Natural killer cell treated with Interleukin-12 subunit alpha and Interleukin-12 subunit beta and Interleukin-15 and Interleukin-18, amount 100 ng/mL, for 72 hours (primary cell): ENCODE results near the gene DCDC2. TPM values are rescaled to one million over a fixed set of nuclear protein-coding genes. Genes with fewer than 3 reads are reported as not detected.
"Not testable (repeated sequence)": the region's sequence is repeated elsewhere in the genome, so short reads cannot be mapped to it uniquely, and the experiment has no call there.

ENCODE experiments used
- ATAC-seq, 2 donors: fragments of 150-1000 bp; cut with Tn5 transposase in 1 of 2; sonication (Bioruptor Pico), chemical (Tn5 transposase) in 1 of 2; 2 replicates each; pipeline ENCODE4 v1.10.0; 2021
- DNase-seq: peaks from one replicate; pipeline ENCODE4 v3.0.0; 2022; ENCODE audit warnings: low spot score
- H3K27ac Mint-ChIP-seq, 2 donors: 1 replicate in 1 of 2; 2 replicates in 1 of 2; pipeline ENCODE4 v1.8.0; 2022; ENCODE audit warnings: mixed read lengths in 2 of 2, mild to moderate bottlenecking in 1 of 2, moderate library complexity in 1 of 2
- H3K27me3 Mint-ChIP-seq, 2 donors: 1 replicate in 1 of 2; 2 replicates in 1 of 2; pipeline ENCODE4 v1.8.0; 2022; ENCODE audit warnings: mixed read lengths in 2 of 2
- H3K36me3 Mint-ChIP-seq: one replicate; pipeline ENCODE4 v1.8.0; 2022; ENCODE audit warnings: mixed read lengths
- H3K4me1 Mint-ChIP-seq, 2 donors: 1 replicate in 1 of 2; 2 replicates in 1 of 2; pipeline ENCODE4 v1.8.0; 2022; ENCODE audit warnings: low read depth in 2 of 2, mixed read lengths in 2 of 2, mild to moderate bottlenecking in 1 of 2
- H3K4me3 Mint-ChIP-seq: one replicate; pipeline ENCODE4 v1.8.0; 2022; ENCODE audit warnings: mixed read lengths
- H3K9me3 Mint-ChIP-seq: 2 replicates; pipeline ENCODE4 v1.8.0; 2022; ENCODE audit warnings: mixed read lengths
- total RNA-seq, 2 donors: library from RNA; stranded (reverse); gene quantifications; one replicate each; pipeline ENCODE4 v1.2.3, GENCODE V29; 2022

Gene DCDC2
- total RNA-seq, 2 donors from 2014 or later, result not detected

DNA sequence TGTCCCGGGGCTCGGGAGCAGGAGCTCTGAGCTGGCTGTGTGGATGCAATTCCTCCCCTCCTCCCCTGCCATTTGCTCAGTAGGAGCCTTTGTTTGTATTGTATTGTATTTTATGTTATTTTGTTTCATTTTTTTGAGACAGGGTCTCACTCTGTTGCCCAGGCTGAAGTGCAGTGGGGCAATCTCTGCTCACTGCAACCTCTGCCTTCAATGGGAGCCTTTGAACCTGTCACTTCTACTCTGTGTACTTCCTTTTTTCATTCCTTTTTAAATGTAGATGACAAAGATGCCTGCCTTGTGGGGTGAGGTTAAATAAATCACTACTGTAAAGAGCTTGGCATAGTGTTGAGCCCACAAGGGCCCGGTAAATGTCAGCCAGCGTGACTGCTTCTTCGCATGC is 70.6 kb downstream of the DCDC2 start:
- ATAC-seq (no peak), DNase-seq (no peak)
- Mint-ChIP-seq H3K4me3 (no peak overlapping the region), H3K27me3 (peaks cover 4 to 7% of the 10 kb centered on the region in 2 donors), H3K27ac (no peak overlapping the region), H3K36me3 (no peaks in the 10 kb centered on the region), H3K9me3 (no peaks in the 10 kb centered on the region), H3K4me1 (no peaks in the 10 kb centered on the region)

DNA sequence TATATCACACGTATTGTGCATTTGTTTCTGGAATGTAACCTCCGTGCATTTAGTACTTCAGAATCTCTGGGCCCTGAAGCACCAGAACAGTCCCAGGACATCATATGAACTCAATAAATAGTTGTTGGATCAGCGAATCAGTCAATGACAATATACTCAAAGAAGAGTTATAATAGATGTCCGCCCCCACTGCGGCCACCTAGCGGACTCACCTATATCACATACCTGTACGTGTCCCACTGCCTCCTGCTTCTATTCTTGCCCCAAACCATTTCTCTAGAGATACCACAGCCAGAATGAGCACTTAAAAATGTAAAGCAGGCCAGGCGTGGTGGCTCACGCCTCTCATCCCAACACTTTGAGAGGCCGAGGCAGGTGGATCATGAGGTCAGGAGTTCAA is 73.9 kb downstream of the DCDC2 start:
- no peaks in the 10 kb centered on the region for H3K36me3 Mint-ChIP-seq
- no peak overlapping the region for H3K4me3 Mint-ChIP-seq
- H3K27ac Mint-ChIP-seq, result no peak overlapping the region
- DNase-seq, result no peak
- no peaks in the 10 kb centered on the region for H3K4me1 Mint-ChIP-seq
- H3K27me3 Mint-ChIP-seq, result peaks cover 7 to 14% of the 10 kb centered on the region in 2 donors
- no peaks in the 10 kb centered on the region for H3K9me3 Mint-ChIP-seq
- ATAC-seq, result no peak

DNA sequence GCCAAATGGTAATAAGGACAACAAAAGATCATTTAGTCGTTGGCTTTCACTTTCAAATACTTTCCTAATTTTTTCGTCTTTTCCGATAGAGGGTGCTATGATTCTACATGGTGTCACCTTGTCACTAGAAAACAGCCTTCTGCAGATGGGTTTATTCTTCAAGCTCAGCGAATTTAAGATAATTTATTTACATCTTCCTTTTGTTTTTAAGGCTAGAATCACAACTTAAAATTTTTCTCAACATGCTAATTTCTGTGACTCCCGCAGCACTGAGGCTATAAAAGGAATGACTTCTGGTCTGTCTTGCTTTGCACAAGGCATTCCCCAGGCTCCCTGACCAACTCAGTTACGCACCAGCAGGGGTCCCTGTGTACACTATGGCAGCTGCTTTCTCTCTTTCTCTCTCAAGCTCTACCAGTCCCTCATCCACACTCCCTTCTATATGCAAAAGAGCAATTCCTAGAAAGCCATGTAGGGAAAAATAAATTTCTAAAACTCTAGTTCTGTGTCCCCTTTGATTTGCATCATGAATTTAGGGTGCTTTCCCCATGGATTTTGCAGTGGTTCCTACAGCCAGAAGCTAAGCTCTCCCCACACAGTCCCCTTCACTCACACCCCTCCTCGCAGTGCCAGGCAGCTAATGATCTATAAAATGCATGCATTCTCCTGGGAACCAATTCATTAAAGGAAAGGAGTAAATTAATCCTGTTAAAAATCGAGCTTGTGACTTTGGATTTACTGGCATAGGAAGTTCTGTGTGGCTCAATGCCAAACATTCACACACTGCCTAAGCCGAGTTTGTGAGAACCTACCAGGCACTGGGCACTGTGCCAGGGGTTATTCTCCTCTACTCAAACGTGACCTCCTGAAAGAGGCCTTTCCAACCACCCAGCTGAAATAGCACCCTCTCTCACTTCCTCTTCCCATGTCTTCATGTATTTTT is 74.5 kb downstream of the DCDC2 start:
- Mint-ChIP-seq H3K4me3 (no peak overlapping the region), H3K27ac (no peak overlapping the region), H3K36me3 (no peaks in the 10 kb centered on the region), H3K9me3 (no peaks in the 10 kb centered on the region), H3K4me1 (no peaks in the 10 kb centered on the region), H3K27me3 (peaks cover 7 to 15% of the 10 kb centered on the region in 2 donors)
- ATAC-seq, result no peak
- no peak for DNase-seq

DNA sequence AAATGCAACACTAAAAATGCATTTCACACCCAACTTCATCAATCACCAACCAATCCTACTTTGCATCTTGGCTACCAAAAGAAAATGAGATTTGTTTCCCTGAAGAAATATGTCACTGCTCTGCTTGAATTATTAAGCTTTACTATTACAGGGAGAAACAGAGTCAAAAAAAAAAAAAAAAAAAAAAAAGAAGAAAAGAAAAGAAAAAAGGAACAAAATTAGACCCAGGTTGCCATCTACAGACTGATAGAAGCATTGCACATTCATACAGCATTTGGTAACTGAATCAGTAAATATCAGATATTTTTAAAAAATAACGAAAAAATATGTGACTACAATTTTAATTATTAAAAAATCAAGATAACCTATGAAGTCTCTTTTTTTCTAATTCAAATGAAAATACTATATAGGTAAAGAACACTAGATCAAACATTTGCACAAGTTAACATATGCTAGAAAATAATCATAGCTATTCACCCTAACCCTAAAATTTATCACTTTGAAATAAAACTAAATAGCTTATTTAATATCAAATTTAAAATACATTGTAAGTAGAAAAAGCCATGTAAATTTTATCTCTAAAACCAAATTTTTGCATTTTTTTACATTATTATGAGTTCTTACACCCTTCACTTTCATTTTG is 83.3 kb downstream of the DCDC2 start:
- H3K4me3 Mint-ChIP-seq, result no peak overlapping the region
- H3K36me3 Mint-ChIP-seq, result no peaks in the 10 kb centered on the region
- no peak for ATAC-seq
- no peak for DNase-seq
- H3K27ac Mint-ChIP-seq, result no peak overlapping the region
- H3K4me1 Mint-ChIP-seq, result no peaks in the 10 kb centered on the region
- no peaks in the 10 kb centered on the region for H3K9me3 Mint-ChIP-seq
- H3K27me3 Mint-ChIP-seq, result peaks cover 15 to 24% of the 10 kb centered on the region in 2 donors

DNA sequence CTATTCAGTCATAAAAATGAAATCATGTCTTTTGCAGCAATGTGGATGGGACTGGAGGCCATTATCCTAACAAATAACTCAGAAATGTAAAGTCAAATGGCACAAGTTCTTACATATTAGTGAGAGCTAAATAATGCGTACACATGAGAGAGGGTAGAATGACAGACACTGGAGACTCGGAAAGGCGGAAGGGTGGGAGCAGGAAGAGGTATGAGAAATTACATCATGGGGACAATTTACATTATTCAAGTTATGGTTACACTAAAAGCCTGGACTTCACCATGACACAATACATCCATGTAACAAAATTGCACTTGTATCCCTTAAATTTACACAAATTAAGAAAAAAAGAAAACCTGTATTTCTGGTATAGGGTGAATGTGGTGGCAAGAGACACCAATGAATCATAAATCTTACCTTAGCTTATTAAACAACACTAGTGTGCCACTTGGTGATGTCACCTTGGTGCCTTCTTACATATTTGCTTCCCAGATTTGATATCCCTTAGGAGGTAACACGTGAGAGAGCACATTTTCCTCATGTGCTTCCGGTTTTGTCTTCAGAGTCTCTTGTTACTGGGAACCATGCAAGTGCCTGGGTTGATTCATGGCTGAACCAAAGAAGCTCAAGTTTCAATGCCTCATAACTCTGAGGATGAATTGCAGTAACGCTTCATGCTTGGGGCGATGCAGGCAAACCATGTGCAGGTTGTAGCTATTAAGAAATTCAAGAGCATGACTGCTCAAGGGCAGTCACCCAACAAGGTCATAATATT is 84.6 kb downstream of the DCDC2 start:
- Mint-ChIP-seq H3K27me3 (peaks cover 15 to 29% of the 10 kb centered on the region in 2 donors), H3K27ac (no peak overlapping the region), H3K4me3 (no peak overlapping the region), H3K9me3 (no peaks in the 10 kb centered on the region), H3K4me1 (no peaks in the 10 kb centered on the region), H3K36me3 (no peaks in the 10 kb centered on the region)
- DNase-seq (no peak), ATAC-seq (no peak)

DNA sequence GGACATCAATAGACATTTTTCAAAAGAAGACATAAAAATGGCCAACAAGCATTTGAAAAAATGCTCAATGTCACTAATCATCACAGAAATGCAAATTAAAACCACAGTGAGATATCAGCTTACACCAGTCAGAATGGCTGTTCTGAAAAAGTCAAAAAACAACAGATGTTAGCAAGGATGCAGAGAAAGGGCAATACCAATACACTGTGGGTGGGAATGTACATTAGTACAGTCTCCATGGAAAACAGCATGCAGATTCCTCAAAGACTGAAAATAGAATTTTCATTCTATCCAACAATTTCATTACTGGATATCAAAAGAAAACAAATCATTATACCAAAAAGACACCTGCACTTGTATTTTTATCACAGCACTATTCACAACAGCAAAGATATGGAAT is 85.3 kb downstream of the DCDC2 start:
- ATAC-seq (no peak), DNase-seq (no peak)
- Mint-ChIP-seq H3K4me1 (no peaks in the 10 kb centered on the region), H3K9me3 (no peaks in the 10 kb centered on the region), H3K27ac (no peak overlapping the region), H3K27me3 (peaks cover 14 to 22% of the 10 kb centered on the region in 2 donors), H3K36me3 (no peaks in the 10 kb centered on the region), H3K4me3 (no peak overlapping the region)

DNA sequence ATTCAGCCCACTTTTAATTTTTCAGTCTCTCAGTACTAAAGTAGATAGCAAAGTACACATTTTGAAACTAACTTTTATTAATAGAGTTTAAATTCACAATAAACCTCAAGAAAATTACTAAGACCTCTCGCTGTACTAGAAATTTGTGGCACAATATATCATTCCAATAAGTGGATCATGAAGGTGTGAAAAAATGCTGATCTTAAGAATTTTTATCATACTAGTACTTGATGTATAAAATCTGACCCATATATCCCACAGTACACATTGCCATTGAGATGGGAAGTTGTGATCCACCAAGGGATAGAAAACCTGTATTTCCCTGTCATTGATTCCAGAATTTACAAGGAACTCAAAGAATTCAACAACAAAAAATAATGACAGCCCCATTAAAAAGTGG is 85.7 kb downstream of the DCDC2 start:
- ATAC-seq (no peak), DNase-seq (no peak)
- H3K4me1 Mint-ChIP-seq, result no peaks in the 10 kb centered on the region
- H3K36me3 Mint-ChIP-seq, result no peaks in the 10 kb centered on the region
- H3K27me3 Mint-ChIP-seq, result peaks cover 10 to 18% of the 10 kb centered on the region in 2 donors
- no peak overlapping the region for H3K27ac Mint-ChIP-seq
- no peak overlapping the region for H3K4me3 Mint-ChIP-seq
- H3K9me3 Mint-ChIP-seq, result no peaks in the 10 kb centered on the region

DNA sequence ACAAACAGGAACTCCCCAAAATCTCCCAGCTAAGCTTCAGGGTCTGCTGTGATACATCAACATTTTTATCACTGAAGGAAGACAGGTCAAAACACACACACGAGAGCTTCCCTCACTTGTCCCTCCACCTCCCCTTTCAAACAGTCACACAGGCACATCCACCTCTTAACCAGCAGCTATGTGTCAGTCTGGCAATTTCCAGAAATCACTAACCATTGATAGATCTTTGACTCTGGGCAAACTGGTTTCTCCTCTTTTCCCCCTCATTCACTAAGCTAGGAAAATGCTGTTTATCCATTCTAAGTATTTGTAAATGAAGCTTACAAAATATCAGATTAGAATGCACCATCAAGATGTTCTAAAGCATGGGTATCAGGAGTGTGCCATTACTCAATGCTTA is 87.8 kb downstream of the DCDC2 start:
- Mint-ChIP-seq H3K27ac (no peak overlapping the region), H3K4me3 (no peak overlapping the region)

DNA sequence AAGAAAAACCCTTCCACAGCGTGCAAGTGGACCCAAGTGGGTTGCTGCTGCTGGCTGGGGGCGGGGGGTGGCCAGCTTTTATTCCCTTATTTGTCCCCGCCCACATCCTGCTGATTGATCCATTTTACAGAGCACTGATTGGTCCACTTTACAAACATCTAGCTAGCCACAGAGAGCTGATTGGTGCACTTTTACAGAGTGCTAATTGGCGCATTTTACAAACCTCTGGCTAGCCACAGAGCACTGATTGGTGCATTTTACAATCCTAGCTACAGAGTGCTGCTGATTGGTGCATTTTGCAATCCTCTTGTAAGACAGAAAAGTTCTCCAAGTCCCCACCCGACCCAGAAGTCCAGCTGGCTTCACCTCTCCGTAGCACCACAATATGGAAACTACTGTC is 99.6 kb downstream of the DCDC2 start:
- not testable (repeated sequence) for H3K4me1 Mint-ChIP-seq, ATAC-seq, H3K36me3 Mint-ChIP-seq, DNase-seq, H3K4me3 Mint-ChIP-seq, H3K9me3 Mint-ChIP-seq, H3K27ac Mint-ChIP-seq
- peaks cover 13 to 14% of the 10 kb centered on the region in 2 donors for H3K27me3 Mint-ChIP-seq

More for the DNA sequence above, 87.8 kb downstream of the DCDC2 start:
- H3K36me3 Mint-ChIP-seq, result no peaks in the 10 kb centered on the region
- no peak for DNase-seq
- peaks cover 11 to 30% of the 10 kb centered on the region in 2 donors for H3K27me3 Mint-ChIP-seq
- no peak for ATAC-seq
- no peaks in the 10 kb centered on the region for H3K9me3 Mint-ChIP-seq
- no peaks in the 10 kb centered on the region for H3K4me1 Mint-ChIP-seq

DNA sequence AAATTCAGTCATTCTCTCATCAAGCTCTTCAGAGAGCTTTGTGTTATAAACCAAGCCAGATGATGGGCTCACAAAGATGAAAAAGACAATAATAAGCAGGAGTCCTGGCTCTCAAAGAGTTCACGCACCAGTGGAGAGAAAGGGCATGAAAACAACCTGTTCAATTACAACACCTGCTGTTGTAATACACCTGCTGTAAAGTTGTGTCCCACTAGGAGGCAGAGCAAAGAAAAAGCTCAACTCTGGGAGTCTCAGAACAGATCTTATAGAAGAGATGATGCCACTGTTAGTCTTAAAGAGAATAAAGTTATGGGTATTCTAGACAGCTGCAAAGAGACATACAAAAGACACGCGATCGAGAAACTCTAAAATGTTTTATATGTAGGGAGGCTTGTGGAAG is 100.6 kb downstream of the DCDC2 start:
- peaks cover 0 to 4% of the 10 kb centered on the region in 2 donors for H3K4me1 Mint-ChIP-seq
- no peak for DNase-seq
- ATAC-seq, result no peak
- H3K27ac Mint-ChIP-seq, result no peak overlapping the region
- H3K9me3 Mint-ChIP-seq, result peaks cover 4% of the 10 kb centered on the region
- peaks cover 3% of the 10 kb centered on the region for H3K36me3 Mint-ChIP-seq
- H3K4me3 Mint-ChIP-seq, result no peak overlapping the region
- peaks cover 8 to 13% of the 10 kb centered on the region in 2 donors for H3K27me3 Mint-ChIP-seq

DNA sequence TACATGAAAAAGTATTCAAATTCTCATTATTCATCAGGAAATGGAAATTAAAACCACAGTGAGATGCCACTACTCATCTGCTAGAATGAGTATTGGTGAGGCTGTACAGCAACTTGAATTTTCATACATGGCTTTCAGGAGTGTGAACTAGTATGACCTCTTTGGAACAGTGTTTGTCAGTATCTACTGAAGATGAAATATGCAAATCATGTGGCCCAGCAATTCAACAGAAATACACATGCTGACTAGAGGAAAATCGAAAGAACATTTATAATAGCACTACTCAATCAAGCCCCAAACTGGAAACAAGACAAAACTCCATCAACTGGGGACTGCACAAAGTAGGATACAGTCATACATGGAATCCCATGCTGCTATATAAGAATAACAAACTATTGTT is 102.2 kb downstream of the DCDC2 start:
- H3K36me3 Mint-ChIP-seq, result peaks cover 5% of the 10 kb centered on the region
- peaks cover 15 to 22% of the 10 kb centered on the region in 2 donors for H3K27me3 Mint-ChIP-seq
- no peak overlapping the region for H3K27ac Mint-ChIP-seq
- no peak for DNase-seq
- H3K9me3 Mint-ChIP-seq, result peaks cover 4% of the 10 kb centered on the region
- peak overlapping the region; percentile 2 for H3K4me3 Mint-ChIP-seq
- peak in 1 of 2 donors; percentile 81 for ATAC-seq
- H3K4me1 Mint-ChIP-seq, result peaks cover 0 to 4% of the 10 kb centered on the region in 2 donors

DNA sequence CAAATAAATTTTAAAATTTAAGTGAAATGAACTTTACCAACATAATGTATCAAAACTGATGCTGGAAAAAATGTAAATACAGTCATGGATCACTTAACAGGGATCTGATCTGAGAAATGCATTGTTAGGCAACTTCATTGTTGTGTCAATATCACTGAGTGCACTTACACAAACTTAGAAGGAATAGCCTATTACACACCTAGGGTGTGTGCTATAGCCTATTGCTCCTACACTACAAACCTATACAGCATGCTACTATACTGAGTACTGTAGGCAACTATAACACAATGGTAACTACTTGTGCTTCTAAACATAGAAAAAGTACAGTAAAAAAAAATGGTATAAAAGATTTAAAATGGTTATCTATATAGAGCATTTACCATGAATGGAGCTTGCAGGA is 104.5 kb downstream of the DCDC2 start:
- ATAC-seq (no peak), DNase-seq (no peak)
- peaks cover 5% of the 10 kb centered on the region for H3K36me3 Mint-ChIP-seq
- H3K9me3 Mint-ChIP-seq, result peaks cover 4% of the 10 kb centered on the region
- no peak overlapping the region for H3K4me3 Mint-ChIP-seq
- no peak overlapping the region for H3K27ac Mint-ChIP-seq
- H3K27me3 Mint-ChIP-seq, result peaks cover 9 to 12% of the 10 kb centered on the region in 2 donors
- peaks cover 0 to 4% of the 10 kb centered on the region in 2 donors for H3K4me1 Mint-ChIP-seq

DNA sequence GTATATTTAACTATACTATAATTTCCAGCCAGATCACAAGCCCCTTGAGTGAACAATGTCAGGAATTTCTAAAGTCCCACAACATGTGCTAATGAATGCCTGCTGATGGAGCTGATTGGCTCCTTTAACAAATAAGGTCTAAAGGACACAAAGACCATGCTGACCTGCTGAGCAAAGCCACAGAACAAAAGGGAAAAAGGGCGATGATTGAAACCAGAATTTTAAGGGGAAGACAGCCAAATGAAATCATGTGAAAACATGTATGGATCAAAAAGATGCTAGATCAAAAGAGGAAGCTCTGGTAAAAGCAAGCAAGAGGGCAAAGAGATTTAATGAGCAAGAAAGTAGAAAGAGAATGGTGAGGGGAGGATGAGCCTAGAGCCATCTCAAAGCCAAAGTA is 105.6 kb downstream of the DCDC2 start:
- Mint-ChIP-seq H3K4me3 (no peak overlapping the region), H3K27ac (no peak overlapping the region), H3K36me3 (peaks cover 5% of the 10 kb centered on the region), H3K9me3 (peaks cover 4% of the 10 kb centered on the region), H3K27me3 (peaks cover 7 to 12% of the 10 kb centered on the region in 2 donors), H3K4me1 (peaks cover 0 to 4% of the 10 kb centered on the region in 2 donors)
- DNase-seq, result no peak
- ATAC-seq, result no peak
